Lower leg skin (tissue), 3 donors: ENCODE data around the gene APMAP.
"Not testable (repeated sequence)": the region's sequence is repeated elsewhere in the genome, so short reads cannot be mapped to it uniquely, and the experiment has no call there.

Source experiments
- CTCF ChIP-seq, 3 donors: fragments of 450-650 bp; IDR thresholded peaks; one replicate each; pipeline ENCODE4 v1.5.1; 2016; ENCODE audit warnings: antibody characterized with exemption in 3 of 3, mild to moderate bottlenecking in 3 of 3, moderate library complexity in 2 of 3
- POLR2A ChIP-seq, 2 donors: fragments of 450-650 bp; IDR thresholded peaks; one replicate each; pipeline ENCODE4 v1.6.1; 2016 to 2017; ENCODE audit warnings: antibody characterized with exemption in 2 of 2, mild to moderate bottlenecking in 1 of 2, moderate library complexity in 1 of 2

GRCh38 chr20:24929867-24930723 lies 62.5 kb downstream of the APMAP start:
- not testable (repeated sequence) for TF ChIP-seq CTCF, POLR2A (IDR thresholded peaks at IDR 0.05)
